K562 (cell line): ENCODE results near the gene RUSC1. TPM values are rescaled to one million over a fixed set of nuclear protein-coding genes. Genes with fewer than 3 reads are reported as not detected.

Source experiments
- BMI1 ChIP-seq: fragments of 150-350 bp; IDR thresholded peaks from 2 replicates; pipeline ENCODE4 v1.6.1; 2014; ENCODE audit warnings: low read length
- CHD1 ChIP-seq: fragments of 200-600 bp; sonication (generic); IDR thresholded peaks from one replicate; pipeline ENCODE4 v1.6.1; 2012; ENCODE audit warnings: mild to moderate bottlenecking, moderate library complexity, low read length, inconsistent platforms
- FOXJ2 ChIP-seq: fragments of 200-800 bp; sonication (Bioruptor generic); IDR thresholded peaks from 2 replicates; pipeline ENCODE4 v1.6.1; 2016; ENCODE audit warnings: missing genetic modification characterization, missing compliant biosample characterization
- HEY1 ChIP-seq: fragments of 250-450 bp; sonication (Bioruptor Pico); IDR thresholded peaks from 2 replicates; pipeline ENCODE4 v1.5.0; 2020; ENCODE audit warnings: mild to moderate bottlenecking, moderate library complexity, borderline replicate concordance
- MBD2 ChIP-seq: sonication (generic); IDR thresholded peaks from 2 replicates; pipeline ENCODE4 v1.6.1; 2016; ENCODE audit warnings: low read depth, borderline replicate concordance
- NCOA2 ChIP-seq, 2 experiments: fragments of 450-650 bp; IDR thresholded peaks; 2 replicates each; pipeline ENCODE4 v1.6.1; 2018; ENCODE audit warnings: mild to moderate bottlenecking in 2 of 2, moderate library complexity in 1 of 2; ENCODE audit not compliant: partially characterized antibody in 2 of 2
- RAD21 ChIP-seq, 2 experiments: fragments of 250-450 bp in 1 of 2; fragments of 450-650 bp in 1 of 2; sonication (Bioruptor Pico) in 1 of 2; formaldehyde crosslinking in 1 of 2; IDR thresholded peaks in 1 of 2; conservative IDR thresholded peaks in 1 of 2; 2 replicates each; pipeline versions ENCODE4 v1.4.0 to v1.8.0; 2020 to 2022; ENCODE audit warnings: mild to moderate bottlenecking in 2 of 2, moderate library complexity in 1 of 2
- SMARCA4 ChIP-seq: fragments of 450-650 bp; IDR thresholded peaks from 2 replicates; pipeline ENCODE4 v1.6.1; 2016
- YY1 ChIP-seq, 3 experiments: IDR thresholded peaks; 2 replicates each; pipeline ENCODE4 v1.6.1; 2011; ENCODE audit warnings: low read length in 2 of 3, mild to moderate bottlenecking in 2 of 3, moderate library complexity in 2 of 3, borderline replicate concordance in 1 of 3, control low read depth in 1 of 3, low read depth in 1 of 3; ENCODE audit not compliant: insufficient read depth in 3 of 3, insufficient replicate concordance in 2 of 3, control insufficient read depth in 1 of 3, insufficient read length in 1 of 3; ENCODE audit errors: extremely low read depth in 1 of 3
- ZNF24 ChIP-seq: fragments of 450-650 bp; IDR thresholded peaks from 2 replicates; pipeline ENCODE4 v1.6.1; 2016
- ZNF274 ChIP-seq: IDR thresholded peaks from 2 replicates; pipeline ENCODE4 v1.6.1; 2011; ENCODE audit warnings: low read depth, mild to moderate bottlenecking, low read length, moderate library complexity, borderline replicate concordance
- ZNF57 ChIP-seq: fragments of 450-650 bp; formaldehyde crosslinking; IDR thresholded peaks from 2 replicates; pipeline ENCODE4 v1.4.0; 2020; ENCODE audit warnings: mild to moderate bottlenecking, moderate library complexity
- polyA plus RNA-seq, 8 experiments: library from polyadenylated mRNA; depleted of rRNA in 4 of 8; stranded (reverse) in 5 of 8; unstranded in 3 of 8; fragments of >200 nt; fragmentation: Nextera tagmentation in 2 of 8; fragmentation: Illumina TruSeq in 1 of 8; extraction: Ambion mirVana in 2 of 8; extraction: Trizol in 1 of 8; gene quantifications; 2 replicates each; pipeline versions ENCODE4 v1.2.1 to v1.2.3, GENCODE V29; 2011 to 2014; ENCODE audit warnings: inconsistent platforms in 1 of 8, missing spikeins in 1 of 8
- total RNA-seq, 7 experiments: library from RNA; depleted of rRNA in 6 of 7; stranded (reverse); fragments of >200 nt in 6 of 7; fragmentation: Illumina TruSeq in 2 of 7; extraction: Trizol in 2 of 7; gene quantifications; 2 replicates each; pipeline versions ENCODE4 v1.2.1 to v1.2.3, GENCODE V29; 2011 to 2021; ENCODE audit warnings: low replicate concordance in 1 of 7
- TF ChIP-seq, protein P1 (sequence below), 2 experiments: fragments of 450-650 bp; IDR thresholded peaks; 2 replicates each; pipeline ENCODE4 v1.6.1; 2018; ENCODE audit warnings: mild to moderate bottlenecking in 2 of 2, low read depth in 1 of 2; ENCODE audit not compliant: partially characterized antibody in 2 of 2
- TF ChIP-seq, protein P2 (sequence below), 2 experiments: IDR thresholded peaks; 2 replicates each; pipeline ENCODE4 v1.6.1; 2011; ENCODE audit warnings: borderline replicate concordance in 1 of 2, control low read depth in 1 of 2, low read depth in 1 of 2, low read length in 1 of 2, mild to moderate bottlenecking in 1 of 2, mixed read lengths in 1 of 2, moderate library complexity in 1 of 2; ENCODE audit not compliant: insufficient read depth in 1 of 2, insufficient read length in 1 of 2, poor library complexity in 1 of 2, severe bottlenecking in 1 of 2; ENCODE audit errors: extremely low read depth in 1 of 2
- TF ChIP-seq, protein P3 (sequence below): fragments of 450-650 bp; IDR thresholded peaks from 2 replicates; pipeline ENCODE4 v1.6.1; 2014; ENCODE audit warnings: low read depth, mild to moderate bottlenecking, moderate library complexity, borderline replicate concordance
- TF ChIP-seq, protein P4 (sequence below): fragments of 200-800 bp; sonication (Bioruptor generic); IDR thresholded peaks from 2 replicates; pipeline ENCODE4 v1.6.1; 2017; ENCODE audit warnings: missing genetic modification characterization, missing compliant biosample characterization

The RUSC1 gene
- total and polyA plus RNA-seq, 9 of the 15 experiments (the other 6 are each of a cell fraction or from before 2014, with no cell fraction given), result 5.7 to 68.3 (median 33.6) TPM

DNA sequence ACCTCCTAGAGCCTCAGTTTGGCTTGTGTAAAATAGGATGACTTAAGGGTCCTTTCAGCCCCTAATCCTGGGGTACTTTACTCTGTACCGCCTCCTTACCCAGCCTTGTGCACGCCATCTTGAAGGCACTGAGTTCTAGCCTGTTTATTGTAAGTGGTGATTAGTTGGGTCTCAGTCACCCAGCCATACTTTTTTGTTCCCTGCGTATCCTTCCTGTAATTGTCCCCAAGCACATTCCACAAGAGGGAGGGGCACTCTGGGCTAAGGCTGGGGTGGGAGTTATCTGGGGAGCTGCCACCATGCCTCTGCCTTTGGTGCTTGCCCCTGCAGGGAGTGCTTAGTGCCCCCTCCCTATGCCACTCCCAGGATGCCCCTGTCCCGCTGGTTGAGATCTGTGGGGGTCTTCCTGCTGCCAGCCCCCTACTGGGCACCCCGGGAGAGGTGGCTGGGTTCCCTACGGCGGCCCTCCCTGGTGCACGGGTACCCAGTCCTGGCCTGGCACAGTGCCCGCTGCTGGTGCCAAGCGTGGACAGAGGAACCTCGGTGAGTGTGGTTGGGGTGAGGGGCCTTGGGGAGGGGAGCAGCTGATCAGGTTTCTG, 11.2 kb upstream of the RUSC1 start (continued):
- TF ChIP-seq, protein P1, sequence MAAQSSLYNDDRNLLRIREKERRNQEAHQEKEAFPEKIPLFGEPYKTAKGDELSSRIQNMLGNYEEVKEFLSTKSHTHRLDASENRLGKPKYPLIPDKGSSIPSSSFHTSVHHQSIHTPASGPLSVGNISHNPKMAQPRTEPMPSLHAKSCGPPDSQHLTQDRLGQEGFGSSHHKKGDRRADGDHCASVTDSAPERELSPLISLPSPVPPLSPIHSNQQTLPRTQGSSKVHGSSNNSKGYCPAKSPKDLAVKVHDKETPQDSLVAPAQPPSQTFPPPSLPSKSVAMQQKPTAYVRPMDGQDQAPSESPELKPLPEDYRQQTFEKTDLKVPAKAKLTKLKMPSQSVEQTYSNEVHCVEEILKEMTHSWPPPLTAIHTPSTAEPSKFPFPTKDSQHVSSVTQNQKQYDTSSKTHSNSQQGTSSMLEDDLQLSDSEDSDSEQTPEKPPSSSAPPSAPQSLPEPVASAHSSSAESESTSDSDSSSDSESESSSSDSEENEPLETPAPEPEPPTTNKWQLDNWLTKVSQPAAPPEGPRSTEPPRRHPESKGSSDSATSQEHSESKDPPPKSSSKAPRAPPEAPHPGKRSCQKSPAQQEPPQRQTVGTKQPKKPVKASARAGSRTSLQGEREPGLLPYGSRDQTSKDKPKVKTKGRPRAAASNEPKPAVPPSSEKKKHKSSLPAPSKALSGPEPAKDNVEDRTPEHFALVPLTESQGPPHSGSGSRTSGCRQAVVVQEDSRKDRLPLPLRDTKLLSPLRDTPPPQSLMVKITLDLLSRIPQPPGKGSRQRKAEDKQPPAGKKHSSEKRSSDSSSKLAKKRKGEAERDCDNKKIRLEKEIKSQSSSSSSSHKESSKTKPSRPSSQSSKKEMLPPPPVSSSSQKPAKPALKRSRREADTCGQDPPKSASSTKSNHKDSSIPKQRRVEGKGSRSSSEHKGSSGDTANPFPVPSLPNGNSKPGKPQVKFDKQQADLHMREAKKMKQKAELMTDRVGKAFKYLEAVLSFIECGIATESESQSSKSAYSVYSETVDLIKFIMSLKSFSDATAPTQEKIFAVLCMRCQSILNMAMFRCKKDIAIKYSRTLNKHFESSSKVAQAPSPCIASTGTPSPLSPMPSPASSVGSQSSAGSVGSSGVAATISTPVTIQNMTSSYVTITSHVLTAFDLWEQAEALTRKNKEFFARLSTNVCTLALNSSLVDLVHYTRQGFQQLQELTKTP (IDR thresholded peaks at IDR 0.05; ENCODE audit: low read depth in 1 of 2, partially characterized antibody in 2 of 2), result no peak
- TF ChIP-seq, protein P2, sequence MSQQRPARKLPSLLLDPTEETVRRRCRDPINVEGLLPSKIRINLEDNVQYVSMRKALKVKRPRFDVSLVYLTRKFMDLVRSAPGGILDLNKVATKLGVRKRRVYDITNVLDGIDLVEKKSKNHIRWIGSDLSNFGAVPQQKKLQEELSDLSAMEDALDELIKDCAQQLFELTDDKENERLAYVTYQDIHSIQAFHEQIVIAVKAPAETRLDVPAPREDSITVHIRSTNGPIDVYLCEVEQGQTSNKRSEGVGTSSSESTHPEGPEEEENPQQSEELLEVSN (IDR thresholded peaks at IDR 0.05; ENCODE audit: borderline replicate concordance in 1 of 2, extremely low read depth in 1 of 2, insufficient read depth in 1 of 2, insufficient read length in 1 of 2, low read depth in 1 of 2, low read length in 1 of 2, poor library complexity in 1 of 2, severe bottlenecking in 1 of 2), result no peak
- TF ChIP-seq ZNF57 (no peak), SMARCA4 (no peak), HEY1 (no peak), NCOA2 (IDR thresholded peaks at IDR 0.05; ENCODE audit: partially characterized antibody in 2 of 2) (no peak), ZNF24 (no peak), ZNF274 (no peak), RAD21 (CRISPR knock-in tag; conservative IDR thresholded peaks at IDR 0.05 in 1 of 2, IDR thresholded peaks at IDR 0.05 in 1 of 2) (no peak), MBD2 (no peak), BMI1 (no peak), YY1 (IDR thresholded peaks at IDR 0.05; ENCODE audit: borderline replicate concordance in 1 of 3, control insufficient read depth in 1 of 3, extremely low read depth in 1 of 3, insufficient read depth in 3 of 3, insufficient read length in 1 of 3, insufficient replicate concordance in 2 of 3, low read depth in 1 of 3, low read length in 2 of 3) (peak in 1 of 3 experiments; percentile 79), FOXJ2 (tag) (no peak), CHD1 (peak; percentile 77)
- TF ChIP-seq, protein P3, sequence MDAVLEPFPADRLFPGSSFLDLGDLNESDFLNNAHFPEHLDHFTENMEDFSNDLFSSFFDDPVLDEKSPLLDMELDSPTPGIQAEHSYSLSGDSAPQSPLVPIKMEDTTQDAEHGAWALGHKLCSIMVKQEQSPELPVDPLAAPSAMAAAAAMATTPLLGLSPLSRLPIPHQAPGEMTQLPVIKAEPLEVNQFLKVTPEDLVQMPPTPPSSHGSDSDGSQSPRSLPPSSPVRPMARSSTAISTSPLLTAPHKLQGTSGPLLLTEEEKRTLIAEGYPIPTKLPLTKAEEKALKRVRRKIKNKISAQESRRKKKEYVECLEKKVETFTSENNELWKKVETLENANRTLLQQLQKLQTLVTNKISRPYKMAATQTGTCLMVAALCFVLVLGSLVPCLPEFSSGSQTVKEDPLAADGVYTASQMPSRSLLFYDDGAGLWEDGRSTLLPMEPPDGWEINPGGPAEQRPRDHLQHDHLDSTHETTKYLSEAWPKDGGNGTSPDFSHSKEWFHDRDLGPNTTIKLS, result no peak
- TF ChIP-seq, protein P4, sequence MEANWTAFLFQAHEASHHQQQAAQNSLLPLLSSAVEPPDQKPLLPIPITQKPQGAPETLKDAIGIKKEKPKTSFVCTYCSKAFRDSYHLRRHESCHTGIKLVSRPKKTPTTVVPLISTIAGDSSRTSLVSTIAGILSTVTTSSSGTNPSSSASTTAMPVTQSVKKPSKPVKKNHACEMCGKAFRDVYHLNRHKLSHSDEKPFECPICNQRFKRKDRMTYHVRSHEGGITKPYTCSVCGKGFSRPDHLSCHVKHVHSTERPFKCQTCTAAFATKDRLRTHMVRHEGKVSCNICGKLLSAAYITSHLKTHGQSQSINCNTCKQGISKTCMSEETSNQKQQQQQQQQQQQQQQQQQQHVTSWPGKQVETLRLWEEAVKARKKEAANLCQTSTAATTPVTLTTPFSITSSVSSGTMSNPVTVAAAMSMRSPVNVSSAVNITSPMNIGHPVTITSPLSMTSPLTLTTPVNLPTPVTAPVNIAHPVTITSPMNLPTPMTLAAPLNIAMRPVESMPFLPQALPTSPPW, result peak; percentile 63
